Measurements from ENCODE around the gene HTD2. TPM values are rescaled to one million over a fixed set of nuclear protein-coding genes. Genes with fewer than 3 reads are reported as not detected.
"Not testable (repeated sequence)": the region's sequence is repeated elsewhere in the genome, so short reads cannot be mapped to it uniquely, and the experiment has no call there.

HTD2 gene
- total RNA-seq: 11.5 and 13.6 TPM in 2 replicates

GRCh38 chr3:58305882-58306711 is at the start of gene HTD2, which contains the start of gene RPP14:
Gene HTD2 (plus strand): TSS chr3:58306520. CDS start chr3:58317614, 11,094 bp downstream.
Gene RPP14 (plus strand): TSS chr3:58306245. CDS start chr3:58310330, 4,085 bp downstream.
- Mint-ChIP-seq H3K36me3 (ENCODE audit: low read depth) (peaks cover 11% of the 10 kb centered on the region), H3K4me1 (ENCODE audit: low read depth) (peaks cover 27% of the 10 kb centered on the region), H3K4me3 (peak within 1 kb of the TSS; percentile 95), H3K27me3 (ENCODE audit: insufficient read depth) (peaks cover 15% of the 10 kb centered on the region), H3K9me3 (peaks cover 8% of the 10 kb centered on the region), H3K27ac (peak within 1 kb of the TSS; percentile 99)
- DNase-seq (ENCODE audit: low spot score): peak; percentile 98
- intact Hi-C loops (cut with micrococcal nuclease): loop anchor here (1.0 to 5.0 kb wide), 13 partner anchors 15 to 1079 kb away; partner anchors contain the start of genes ABHD6, APPL1, ARF4 and CFAP20DC

- H3K4me1 Mint-ChIP-seq (ENCODE audit: low read depth): no peaks in the 10 kb centered on the region
These were observed 47.8 kb upstream of the HTD2 start for GRCh38 chr3:58258392-58259055.

GRCh38 chr3:58260261-58260731 is 46.0 kb upstream of the HTD2 start:
- Mint-ChIP-seq H3K36me3 (ENCODE audit: low read depth) (peaks cover 5% of the 10 kb centered on the region), H3K9me3 (no peaks in the 10 kb centered on the region), H3K4me3 (no peak overlapping the region), H3K4me1 (ENCODE audit: low read depth) (no peaks in the 10 kb centered on the region), H3K27ac (no peak overlapping the region), H3K27me3 (ENCODE audit: insufficient read depth) (no peaks in the 10 kb centered on the region)
- intact Hi-C loops (cut with micrococcal nuclease): no loop called here
- DNase-seq (ENCODE audit: low spot score): no peak

More at GRCh38 chr3:58258392-58259055, 47.8 kb upstream of the HTD2 start:
- Mint-ChIP-seq H3K9me3 (no peaks in the 10 kb centered on the region), H3K27me3 (ENCODE audit: insufficient read depth) (no peaks in the 10 kb centered on the region), H3K4me3 (no peak overlapping the region), H3K36me3 (ENCODE audit: low read depth) (peaks cover 5% of the 10 kb centered on the region), H3K27ac (no peak overlapping the region)
- DNase-seq (ENCODE audit: low spot score): no peak
- intact Hi-C loops (cut with micrococcal nuclease): no loop called here

GRCh38 chr3:58260733-58261132 is 45.6 kb upstream of the HTD2 start:
- DNase-seq (ENCODE audit: low spot score): no peak
- Mint-ChIP-seq H3K27me3 (ENCODE audit: insufficient read depth) (no peaks in the 10 kb centered on the region), H3K36me3 (ENCODE audit: low read depth) (peaks cover 7% of the 10 kb centered on the region), H3K27ac (no peak overlapping the region), H3K9me3 (no peaks in the 10 kb centered on the region), H3K4me1 (ENCODE audit: low read depth) (no peaks in the 10 kb centered on the region), H3K4me3 (no peak overlapping the region)
- intact Hi-C loops (cut with micrococcal nuclease): no loop called here

GRCh38 chr3:58261954-58262666 is 44.2 kb upstream of the HTD2 start:
- Mint-ChIP-seq H3K4me1 (ENCODE audit: low read depth) (no peaks in the 10 kb centered on the region), H3K36me3 (ENCODE audit: low read depth) (peaks cover 8% of the 10 kb centered on the region), H3K27me3 (ENCODE audit: insufficient read depth) (no peaks in the 10 kb centered on the region), H3K27ac (no peak overlapping the region), H3K4me3 (no peak overlapping the region), H3K9me3 (no peaks in the 10 kb centered on the region)
- no peak for DNase-seq (ENCODE audit: low spot score)
- intact Hi-C loops (cut with micrococcal nuclease): no loop called here

- DNase-seq (ENCODE audit: low spot score): no peak
- Mint-ChIP-seq H3K4me1 (ENCODE audit: low read depth) (no peaks in the 10 kb centered on the region), H3K9me3 (no peaks in the 10 kb centered on the region)
These were observed 39.7 kb upstream of the HTD2 start for GRCh38 chr3:58266577-58266976.

GRCh38 chr3:58267543-58267942 is 38.8 kb upstream of the HTD2 start:
- intact Hi-C loops (cut with micrococcal nuclease): not testable (repeated sequence)

More at GRCh38 chr3:58266577-58266976, 39.7 kb upstream of the HTD2 start:
- intact Hi-C loops (cut with micrococcal nuclease): no loop called here
- no peaks in the 10 kb centered on the region for H3K27me3 Mint-ChIP-seq (ENCODE audit: insufficient read depth)
- no peak overlapping the region for H3K27ac Mint-ChIP-seq
- peaks cover 7% of the 10 kb centered on the region for H3K36me3 Mint-ChIP-seq (ENCODE audit: low read depth)
- H3K4me3 Mint-ChIP-seq: no peak overlapping the region

GRCh38 chr3:58269356-58269755 is 37.0 kb upstream of the HTD2 start:
- Mint-ChIP-seq H3K4me1 (ENCODE audit: low read depth) (peaks cover 7% of the 10 kb centered on the region), H3K4me3 (no peak overlapping the region), H3K27me3 (ENCODE audit: insufficient read depth) (no peaks in the 10 kb centered on the region), H3K9me3 (no peaks in the 10 kb centered on the region), H3K36me3 (ENCODE audit: low read depth) (peaks cover 12% of the 10 kb centered on the region), H3K27ac (no peak overlapping the region)
- DNase-seq (ENCODE audit: low spot score): no peak
- intact Hi-C loops (cut with micrococcal nuclease): no loop called here

More at GRCh38 chr3:58267543-58267942, 38.8 kb upstream of the HTD2 start:
- not testable (repeated sequence) for H3K36me3 Mint-ChIP-seq (ENCODE audit: low read depth); H3K4me3 Mint-ChIP-seq; H3K9me3 Mint-ChIP-seq; H3K27me3 Mint-ChIP-seq (ENCODE audit: insufficient read depth); DNase-seq (ENCODE audit: low spot score); H3K4me1 Mint-ChIP-seq (ENCODE audit: low read depth); H3K27ac Mint-ChIP-seq

GRCh38 chr3:58270485-58270884 is 35.8 kb upstream of the HTD2 start:
- no peaks in the 10 kb centered on the region for H3K9me3 Mint-ChIP-seq
- peaks cover 18% of the 10 kb centered on the region for H3K36me3 Mint-ChIP-seq (ENCODE audit: low read depth)
- H3K27me3 Mint-ChIP-seq (ENCODE audit: insufficient read depth): no peaks in the 10 kb centered on the region
- no peak overlapping the region for H3K27ac Mint-ChIP-seq
- DNase-seq (ENCODE audit: low spot score): no peak
- peaks cover 7% of the 10 kb centered on the region for H3K4me1 Mint-ChIP-seq (ENCODE audit: low read depth)
- H3K4me3 Mint-ChIP-seq: no peak overlapping the region
- intact Hi-C loops (cut with micrococcal nuclease): no loop called here

GRCh38 chr3:58271901-58272501 is 34.3 kb upstream of the HTD2 start:
- Mint-ChIP-seq H3K4me3 (no peak overlapping the region), H3K27ac (no peak overlapping the region), H3K36me3 (ENCODE audit: low read depth) (peaks cover 23% of the 10 kb centered on the region), H3K27me3 (ENCODE audit: insufficient read depth) (no peaks in the 10 kb centered on the region), H3K4me1 (ENCODE audit: low read depth) (peaks cover 7% of the 10 kb centered on the region), H3K9me3 (no peaks in the 10 kb centered on the region)
- intact Hi-C loops (cut with micrococcal nuclease): no loop called here
- no peak for DNase-seq (ENCODE audit: low spot score)

- no peak overlapping the region for H3K27ac Mint-ChIP-seq
- no peaks in the 10 kb centered on the region for H3K27me3 Mint-ChIP-seq (ENCODE audit: insufficient read depth)
- no peak overlapping the region for H3K4me3 Mint-ChIP-seq
- peaks cover 7% of the 10 kb centered on the region for H3K4me1 Mint-ChIP-seq (ENCODE audit: low read depth)
- H3K36me3 Mint-ChIP-seq (ENCODE audit: low read depth): peaks cover 28% of the 10 kb centered on the region
- no peaks in the 10 kb centered on the region for H3K9me3 Mint-ChIP-seq
- intact Hi-C loops (cut with micrococcal nuclease): no loop called here
- no peak for DNase-seq (ENCODE audit: low spot score)
These were observed 33.4 kb upstream of the HTD2 start for GRCh38 chr3:58272891-58273290.

GRCh38 chr3:58273362-58273761 is 33.0 kb upstream of the HTD2 start:
- H3K9me3 Mint-ChIP-seq; H3K4me3 Mint-ChIP-seq; H3K4me1 Mint-ChIP-seq (ENCODE audit: low read depth); intact Hi-C loops (cut with micrococcal nuclease); H3K27ac Mint-ChIP-seq; H3K27me3 Mint-ChIP-seq (ENCODE audit: insufficient read depth); DNase-seq (ENCODE audit: low spot score): not testable (repeated sequence)
- peaks cover 26% of the 10 kb centered on the region for H3K36me3 Mint-ChIP-seq (ENCODE audit: low read depth)

Measured in activated T-helper 1 cell treated with anti-CD3 and anti-CD28 coated beads, Interleukin-12 subunit alpha, Interleukin-12 subunit beta, Interleukin-2, Interleukin-4 antibody, amounts not matched to agents 30 ng/mL and 10 ng/mL and 1 ng/mL, durations not matched to agents 14 hours and 24 hours and 36 hours (primary cell).